Endothelial cell of umbilical vein (primary cell): ENCODE data around the gene TXNDC2. TPM values are rescaled to one million over a fixed set of nuclear protein-coding genes. Genes with fewer than 3 reads are reported as not detected.

ENCODE experiments used
- BruUV-seq: library from RNA; stranded (reverse); fragments of 400-500 nt; replicated peaks from 2 replicates; lab custom pipeline; 2021; lab: Mats Ljungman, UMichigan
- CTCF ChIA-PET: fragments of 300-600, 350-600 bp; sonication (Branson Sonifier 250); formaldehyde crosslinking; loops from one replicate; lab custom pipeline; 2021; ENCODE audit warnings: antibody characterized with exemption, inconsistent platforms; lab: Charles Lee
- POLR2A ChIA-PET: fragments of 300-600, 350-600 bp; sonication (Branson Sonifier 250); formaldehyde crosslinking; loops from one replicate; lab custom pipeline; 2021; ENCODE audit warnings: antibody characterized with exemption, inconsistent platforms; lab: Charles Lee
- DNase-seq: peaks from one replicate; pipeline ENCODE4 v3.0.0-alpha.2; 2011; ENCODE audit warnings: low read depth, low spot score
- FAIRE-seq: peaks from 2 replicates; lab custom pipeline; 2011; peaks lifted over from hg19 to GRCh38; lab: Jason Lieb, UNC
- H2AFZ ChIP-seq: 2 replicates; pipeline ENCODE4 v1.6.0; 2012; ENCODE audit warnings: low read depth, low read length, control low read depth, inconsistent platforms
- H3K27ac ChIP-seq: 2 replicates; pipeline ENCODE4 v1.5.1; 2011; ENCODE audit warnings: low read depth, mild to moderate bottlenecking, control low read depth, low read length, moderate library complexity; ENCODE audit not compliant: insufficient read depth
- H3K27me3 ChIP-seq, 2 experiments: 2 replicates each; pipeline versions ENCODE4 v1.6.0 to v1.6.1; 2011; ENCODE audit warnings: low read length in 2 of 2, mixed read lengths in 1 of 2; ENCODE audit not compliant: control insufficient read depth in 2 of 2, insufficient read depth in 2 of 2
- H3K36me3 ChIP-seq, 2 experiments: 2 replicates in 1 of 2; 3 replicates in 1 of 2; pipeline ENCODE4 v1.5.1; 2011; ENCODE audit warnings: low read length in 2 of 2, mild to moderate bottlenecking in 1 of 2, moderate library complexity in 1 of 2; ENCODE audit not compliant: control insufficient read depth in 2 of 2, insufficient read depth in 2 of 2; ENCODE audit errors: extremely low read depth in 1 of 2
- H3K4me1 ChIP-seq: 3 replicates; pipeline ENCODE4 v1.5.1; 2011; ENCODE audit warnings: mild to moderate bottlenecking, low read length; ENCODE audit not compliant: control insufficient read depth, insufficient read depth; ENCODE audit errors: extremely low read depth
- H3K4me2 ChIP-seq: 2 replicates; pipeline ENCODE4 v1.6.1; 2011; ENCODE audit warnings: low read length, control low read depth, mixed read lengths; ENCODE audit not compliant: insufficient read depth
- H3K4me3 ChIP-seq, 3 experiments: fragments of 200-600 bp in 1 of 3; sonication (generic), shearing (Covaris generic) in 1 of 3; replicated peaks in 1 of 3; 2 replicates each; pipeline ENCODE4 v1.5.1; 2011 to 2016; ENCODE audit warnings: control low read depth in 3 of 3, low read length in 3 of 3, mild to moderate bottlenecking in 2 of 3, inconsistent platforms in 1 of 3, low read depth in 1 of 3, moderate library complexity in 1 of 3; ENCODE audit not compliant: insufficient read depth in 1 of 3
- H3K79me2 ChIP-seq: 2 replicates; pipeline ENCODE4 v1.6.0; 2012; ENCODE audit warnings: low read length, inconsistent platforms; ENCODE audit not compliant: control insufficient read depth, insufficient read depth
- H3K9ac ChIP-seq: replicated peaks from 2 replicates; pipeline ENCODE3; 2011; ENCODE audit warnings: low read length, control low read depth; ENCODE audit not compliant: insufficient read depth; ENCODE audit errors: extremely low read depth
- H3K9me1 ChIP-seq: replicated peaks from 3 replicates; pipeline ENCODE4 v1.6.0; 2011; ENCODE audit warnings: mild to moderate bottlenecking, low read length; ENCODE audit not compliant: control insufficient read depth, insufficient read depth; ENCODE audit errors: extremely low read depth
- H3K9me3 ChIP-seq: replicated peaks from 2 replicates; pipeline ENCODE4 v1.5.1; 2012; ENCODE audit warnings: low read length, inconsistent platforms; ENCODE audit not compliant: control insufficient read depth, insufficient read depth
- H4K20me1 ChIP-seq: replicated peaks from 2 replicates; pipeline ENCODE3; 2011; ENCODE audit warnings: mild to moderate bottlenecking, low read length; ENCODE audit not compliant: control insufficient read depth, insufficient read depth; ENCODE audit errors: extremely low read depth
- CTCF ChIP-seq, 2 donors: IDR thresholded peaks; 1 replicate in 1 of 2; 2 replicates in 1 of 2; pipeline ENCODE4 v1.5.1; 2011; ENCODE audit warnings: low read length in 2 of 2, mild to moderate bottlenecking in 2 of 2, moderate library complexity in 2 of 2, control low read depth in 1 of 2, inconsistent platforms in 1 of 2, low read depth in 1 of 2; ENCODE audit not compliant: insufficient read depth in 1 of 2; ENCODE audit errors: extremely low read depth in 1 of 2
- EZH2 ChIP-seq: IDR thresholded peaks from 2 replicates; pipeline ENCODE4 v1.6.1; 2012; ENCODE audit warnings: borderline replicate concordance, low read depth, mild to moderate bottlenecking, moderate library complexity, low read length, inconsistent platforms; ENCODE audit not compliant: severe bottlenecking
- FOS ChIP-seq: IDR thresholded peaks from 2 replicates; pipeline ENCODE4 v1.6.1; 2011; ENCODE audit warnings: mild to moderate bottlenecking, low read length, moderate library complexity, borderline replicate concordance; ENCODE audit not compliant: insufficient read depth
- GATA2 ChIP-seq: IDR thresholded peaks from 2 replicates; pipeline ENCODE4 v1.7.0; 2011; ENCODE audit warnings: low read depth, mild to moderate bottlenecking, moderate library complexity, mixed read lengths, low read length; ENCODE audit not compliant: insufficient read length, insufficient read depth
- JUN ChIP-seq: IDR thresholded peaks from 2 replicates; pipeline ENCODE4 v1.6.1; 2011; ENCODE audit warnings: borderline replicate concordance, low read depth; ENCODE audit not compliant: insufficient read length, insufficient read depth
- MAX ChIP-seq: IDR thresholded peaks from 2 replicates; pipeline ENCODE4 v1.6.1; 2011; ENCODE audit not compliant: insufficient read depth, insufficient read length
- MYC ChIP-seq: IDR thresholded peaks from one replicate; pipeline ENCODE4 v1.6.1; 2011; ENCODE audit warnings: mild to moderate bottlenecking, low read depth, low read length
- POLR2A ChIP-seq: IDR thresholded peaks from 2 replicates; pipeline ENCODE4 v1.6.1; 2012; ENCODE audit warnings: low read depth, mild to moderate bottlenecking, control low read depth, low read length
- POLR2AphosphoS5 ChIP-seq: IDR thresholded peaks from 2 replicates; pipeline ENCODE4 v1.6.1; 2012; ENCODE audit warnings: low read depth, mild to moderate bottlenecking, control low read depth, low read length, moderate library complexity; ENCODE audit not compliant: insufficient read depth
- dilution Hi-C: fragments of 300-500 bp; cut with MboI; formaldehyde crosslinking; loops from one replicate; pipeline ENCODE4 v1.15.0; 2019; ENCODE audit warnings: low sequenced_read_pairs; ENCODE audit not compliant: extremely low pct_ligation_motif_present
- intact Hi-C: fragments of 100-400 bp; cut with micrococcal nuclease; formaldehyde crosslinking; loops from one replicate; pipeline ENCODE4 v1.10.0; 2022
- polyA plus RNA-seq, 4 experiments: library from polyadenylated mRNA; depleted of rRNA in 3 of 4; stranded (reverse) in 3 of 4; unstranded in 1 of 4; fragments of >200 nt; gene quantifications; 2 replicates each; pipeline versions ENCODE4 v1.2.1 to v1.2.3, GENCODE V29; 2011 to 2012; ENCODE audit warnings: missing spikeins in 1 of 4
- total RNA-seq: library from RNA; stranded (reverse); gene quantifications from 2 replicates; pipeline ENCODE4 v1.2.3, GENCODE V29; 2021

The TXNDC2 gene
- total and polyA plus RNA-seq, 2 donors (not counting 3 experiments of a cell fraction or from before 2014, with no cell fraction given), result 0.12 TPM; not detected in 1

GRCh38 chr18:9878783-9879242 lies 7.0 kb upstream of the TXNDC2 start:
- intact Hi-C loops (no loop called here), dilution Hi-C loops (no loop called here)
- POLR2A ChIA-PET, result no interaction called here
- H2AFZ ChIP-seq, result no peak overlapping the region
- H3K27ac ChIP-seq, result no peak overlapping the region
- H3K4me2 ChIP-seq, result no peak overlapping the region
- no peaks in the 10 kb centered on the region for H3K27me3 ChIP-seq
- no peaks in the 10 kb centered on the region for H3K36me3 ChIP-seq
- BruUV-seq, result no TSS peak
- TF ChIP-seq JUN (no peak), FOS (no peak), MAX (no peak), CTCF (IDR thresholded peaks at IDR 0.05; ENCODE audit: extremely low read depth in 1 of 2, insufficient read depth in 1 of 2, low read depth in 1 of 2, low read length in 2 of 2) (no peak), POLR2AphosphoS5 (no peak), GATA2 (no peak), EZH2 (no peak), POLR2A (no peak), MYC (no peak)
- no peaks in the 10 kb centered on the region for H3K79me2 ChIP-seq
- DNase-seq (no peak), FAIRE-seq (no peak)
- peaks cover 27% of the 10 kb centered on the region for H3K4me1 ChIP-seq
- no peak overlapping the region for H3K4me3 ChIP-seq
- H3K9me1 ChIP-seq, result no peaks in the 10 kb centered on the region
- CTCF ChIA-PET, result no interaction called here
- H3K9ac ChIP-seq, result no peak overlapping the region
- no peaks in the 10 kb centered on the region for H3K9me3 ChIP-seq
- no peaks in the 10 kb centered on the region for H4K20me1 ChIP-seq
